GM12892 (cell line): Measurements from ENCODE around the gene MAP4K1.

ENCODE experiments used
- POLR2A ChIP-seq: IDR thresholded peaks from 2 replicates; pipeline ENCODE4 v1.6.1; 2011; ENCODE audit warnings: low read depth, low read length, control low read depth
- POLR2AphosphoS5 ChIP-seq: IDR thresholded peaks from 2 replicates; pipeline ENCODE4 v1.6.1; 2011; ENCODE audit warnings: low read depth, low read length, control low read depth

- TF ChIP-seq POLR2A (no peak), POLR2AphosphoS5 (no peak; the same call in 1 of the 2 replicates)
Observed at GRCh38 chr19:38619361-38620174, 1.8 kb upstream of the MAP4K1 start.
